Mucosa of stomach (tissue), 1 donor: ENCODE data around the gene METAP2.
"Not testable (repeated sequence)": the region's sequence is repeated elsewhere in the genome, so short reads cannot be mapped to it uniquely, and the experiment has no call there.

Source experiments
- H3K27me3 ChIP-seq: one replicate; pipeline ENCODE4 v1.7.0; 2013; ENCODE audit warnings: mild to moderate bottlenecking, low read length; ENCODE audit not compliant: control insufficient read depth, insufficient read depth
- H3K36me3 ChIP-seq: one replicate; pipeline ENCODE4 v1.7.0; 2013; ENCODE audit warnings: low read length; ENCODE audit not compliant: control insufficient read depth, insufficient read depth
- H3K4me1 ChIP-seq: one replicate; pipeline ENCODE4 v1.7.0; 2013; ENCODE audit warnings: mild to moderate bottlenecking, low read length; ENCODE audit not compliant: control insufficient read depth, insufficient read depth
- H3K4me3 ChIP-seq: one replicate; pipeline ENCODE4 v1.7.0; 2013; ENCODE audit warnings: low read length
- H3K9ac ChIP-seq: one replicate; pipeline ENCODE4 v1.7.0; 2013; ENCODE audit warnings: mild to moderate bottlenecking, low read length, moderate library complexity
- H3K9me3 ChIP-seq: one replicate; pipeline ENCODE4 v1.7.0; 2013; ENCODE audit warnings: mild to moderate bottlenecking, low read length, moderate library complexity; ENCODE audit not compliant: control insufficient read depth
- donor health status: Pancreatic carcinoma.

METAP2 gene

GRCh38 chr12:95465275-95465674 is 8.7 kb upstream of the METAP2 start:
- Histone ChIP-seq H3K27me3 (no peaks in the 10 kb centered on the region), H3K9me3 (no peaks in the 10 kb centered on the region), H3K4me3 (no peak overlapping the region), H3K4me1 (no peaks in the 10 kb centered on the region), H3K9ac (no peak overlapping the region), H3K36me3 (no peaks in the 10 kb centered on the region)

DNA sequence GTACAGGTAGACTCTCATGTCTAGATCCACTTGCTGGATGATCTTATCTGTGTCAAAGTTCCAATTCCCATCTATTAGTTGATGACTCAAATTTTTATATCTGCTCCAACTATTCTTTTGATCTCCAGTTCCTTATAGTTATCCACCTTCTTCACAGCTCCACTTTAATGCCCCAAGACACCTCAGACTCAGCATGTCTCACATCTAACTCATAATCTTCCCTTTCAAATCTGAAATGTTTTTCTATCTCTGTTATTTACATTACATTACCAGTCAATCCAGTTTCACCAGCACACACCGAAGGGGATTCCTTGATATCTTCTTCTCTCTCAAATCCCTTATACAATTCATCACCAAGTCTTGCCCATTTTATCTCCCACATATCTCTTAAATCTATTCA is 3.7 kb upstream of the METAP2 start:
- Histone ChIP-seq H3K36me3 (no peaks in the 10 kb centered on the region), H3K4me1 (no peaks in the 10 kb centered on the region), H3K9me3 (no peaks in the 10 kb centered on the region), H3K4me3 (no peak overlapping the region), H3K9ac (no peak overlapping the region), H3K27me3 (no peaks in the 10 kb centered on the region)

- Histone ChIP-seq H3K9me3 (no peaks in the 10 kb centered on the region), H3K4me1 (no peaks in the 10 kb centered on the region), H3K9ac (peak overlapping the region; percentile 99), H3K36me3 (no peaks in the 10 kb centered on the region), H3K4me3 (peak overlapping the region; percentile 99), H3K27me3 (no peaks in the 10 kb centered on the region)
Measured at GRCh38 chr12:95473231-95473883, 595 bp upstream of the METAP2 start.

DNA sequence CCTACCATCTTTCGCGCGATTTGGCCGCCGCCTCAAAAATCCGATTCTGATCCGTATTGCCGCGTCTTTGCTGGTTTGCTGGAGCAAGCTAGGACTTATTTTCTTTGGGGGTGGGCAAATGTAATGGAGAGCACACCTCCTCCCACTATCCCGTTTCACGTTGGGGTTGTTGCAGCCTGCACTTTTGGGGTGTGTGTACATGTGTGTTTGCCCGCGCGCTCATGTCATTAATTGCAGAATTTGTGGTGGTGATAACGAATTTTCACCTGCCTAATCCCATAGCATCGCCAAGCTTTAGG is 657 bp downstream of the METAP2 start:
- no peaks in the 10 kb centered on the region for H3K4me1 ChIP-seq

GRCh38 chr12:95480230-95480629 is 6.3 kb downstream of the METAP2 start:
- Histone ChIP-seq H3K9me3 (no peaks in the 10 kb centered on the region), H3K4me3 (no peak overlapping the region), H3K9ac (no peak overlapping the region), H3K4me1 (peaks cover 4% of the 10 kb centered on the region), H3K27me3 (no peaks in the 10 kb centered on the region), H3K36me3 (no peaks in the 10 kb centered on the region)

More for the DNA sequence above, 657 bp downstream of the METAP2 start:
- Histone ChIP-seq H3K4me3 (peak overlapping the region; percentile 99), H3K27me3 (no peaks in the 10 kb centered on the region), H3K9me3 (no peaks in the 10 kb centered on the region), H3K9ac (peak overlapping the region; percentile 99), H3K36me3 (no peaks in the 10 kb centered on the region)

- Histone ChIP-seq H3K4me3 (no peak overlapping the region), H3K36me3 (no peaks in the 10 kb centered on the region), H3K9ac (no peak overlapping the region), H3K27me3 (no peaks in the 10 kb centered on the region), H3K4me1 (peaks cover 4% of the 10 kb centered on the region), H3K9me3 (no peaks in the 10 kb centered on the region)
Measured at GRCh38 chr12:95481072-95481471, 7.1 kb downstream of the METAP2 start.

DNA sequence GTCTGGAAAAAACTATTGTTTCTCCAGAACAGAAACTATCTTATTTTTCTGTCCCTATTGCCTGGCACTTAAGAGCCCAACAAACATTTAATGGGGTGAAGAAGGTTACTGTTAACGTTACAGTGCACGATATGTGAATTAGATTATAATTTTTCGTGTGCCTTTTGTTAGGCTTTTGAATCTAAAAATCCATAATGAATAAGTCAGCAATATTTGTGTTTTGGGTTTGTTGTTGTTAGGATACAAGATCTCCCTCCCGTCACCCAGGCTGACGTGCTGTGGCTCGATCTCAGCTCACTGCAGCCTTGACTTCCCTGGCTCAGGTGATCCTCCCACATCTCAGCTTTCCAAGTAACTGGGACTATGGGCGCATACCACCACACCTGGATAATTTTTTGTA is 7.9 kb downstream of the METAP2 start:
- H3K9me3 ChIP-seq: no peaks in the 10 kb centered on the region
- H3K9ac ChIP-seq: no peak overlapping the region
- H3K4me1 ChIP-seq: peaks cover 4% of the 10 kb centered on the region
- H3K4me3 ChIP-seq: no peak overlapping the region
- no peaks in the 10 kb centered on the region for H3K27me3 ChIP-seq
- H3K36me3 ChIP-seq: no peaks in the 10 kb centered on the region

- not testable (repeated sequence) for H3K9ac ChIP-seq, H3K27me3 ChIP-seq, H3K4me1 ChIP-seq, H3K4me3 ChIP-seq, H3K9me3 ChIP-seq, H3K36me3 ChIP-seq
Measured at GRCh38 chr12:95482564-95482963, 8.6 kb downstream of the METAP2 start.

- Histone ChIP-seq H3K9me3 (no peaks in the 10 kb centered on the region), H3K36me3 (no peaks in the 10 kb centered on the region), H3K4me3 (no peak overlapping the region), H3K27me3 (no peaks in the 10 kb centered on the region), H3K4me1 (peaks cover 4% of the 10 kb centered on the region), H3K9ac (no peak overlapping the region)
Measured at GRCh38 chr12:95484524-95484923, 10.6 kb downstream of the METAP2 start.

DNA sequence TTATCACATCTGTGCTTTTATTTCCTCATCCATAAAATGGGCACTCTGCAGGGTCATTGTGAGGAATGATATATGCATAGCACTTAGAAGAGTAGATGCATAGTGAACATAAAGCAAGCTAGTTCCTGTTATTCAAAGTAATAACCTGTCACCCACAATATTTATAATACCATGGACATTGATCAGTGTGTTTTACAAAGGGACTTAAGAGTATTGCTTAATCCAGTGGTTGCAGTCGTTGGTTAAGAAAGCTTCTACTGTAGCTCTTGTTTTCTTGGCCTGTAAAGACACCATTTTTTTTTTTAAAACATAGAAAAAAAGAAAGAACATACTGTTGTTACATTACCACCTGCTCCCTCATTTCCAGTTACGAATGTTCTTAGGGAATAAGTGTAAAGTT is 13.1 kb downstream of the METAP2 start:
- H3K4me1 ChIP-seq: peaks cover 4% of the 10 kb centered on the region
- H3K27me3 ChIP-seq: no peaks in the 10 kb centered on the region
- no peak overlapping the region for H3K4me3 ChIP-seq
- no peaks in the 10 kb centered on the region for H3K9me3 ChIP-seq
- H3K9ac ChIP-seq: no peak overlapping the region
- no peaks in the 10 kb centered on the region for H3K36me3 ChIP-seq

DNA sequence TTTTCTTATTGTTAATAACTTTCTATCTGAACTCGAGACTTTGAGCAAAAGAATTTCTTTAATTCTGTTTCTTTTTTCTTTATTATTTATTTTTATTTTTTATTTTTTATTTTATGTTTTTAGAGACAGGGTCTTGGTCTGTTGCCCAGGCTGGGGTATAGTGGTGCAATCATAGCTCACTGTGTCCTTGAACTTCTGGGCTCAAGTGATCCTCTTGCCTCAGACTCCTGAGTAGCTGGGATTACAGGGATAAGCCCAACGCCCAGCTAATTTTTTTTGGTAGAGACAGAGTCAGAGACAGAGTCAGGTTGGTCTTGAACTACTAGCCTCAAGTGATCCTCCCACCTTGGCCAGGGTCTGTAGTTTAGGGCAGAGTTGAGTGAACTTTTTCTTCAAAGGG is 18.5 kb downstream of the METAP2 start:
- H3K9ac ChIP-seq: no peak overlapping the region
- no peaks in the 10 kb centered on the region for H3K27me3 ChIP-seq
- no peaks in the 10 kb centered on the region for H3K36me3 ChIP-seq
- H3K4me3 ChIP-seq: no peak overlapping the region
- no peaks in the 10 kb centered on the region for H3K4me1 ChIP-seq
- no peaks in the 10 kb centered on the region for H3K9me3 ChIP-seq

DNA sequence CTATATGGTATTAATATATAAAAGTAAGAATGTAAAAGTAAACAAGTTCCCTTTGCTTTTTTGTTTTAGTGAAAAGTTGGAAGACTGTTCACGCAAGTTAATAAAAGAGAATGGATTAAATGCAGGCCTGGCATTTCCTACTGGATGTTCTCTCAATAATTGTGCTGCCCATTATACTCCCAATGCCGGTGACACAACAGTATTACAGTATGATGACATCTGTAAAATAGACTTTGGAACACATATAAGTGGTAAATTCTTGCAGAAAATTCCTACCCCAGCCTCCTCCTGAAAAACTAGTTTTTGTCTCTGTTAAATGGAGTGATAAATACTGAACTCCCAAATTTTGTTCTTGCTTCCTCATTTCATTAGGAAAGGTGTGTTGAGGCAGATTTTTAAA is 20.9 kb downstream of the METAP2 start:
- no peaks in the 10 kb centered on the region for H3K4me1 ChIP-seq
- H3K27me3 ChIP-seq: no peaks in the 10 kb centered on the region
- H3K9me3 ChIP-seq: no peaks in the 10 kb centered on the region
- H3K4me3 ChIP-seq: no peak overlapping the region
- no peak overlapping the region for H3K9ac ChIP-seq
- H3K36me3 ChIP-seq: no peaks in the 10 kb centered on the region

DNA sequence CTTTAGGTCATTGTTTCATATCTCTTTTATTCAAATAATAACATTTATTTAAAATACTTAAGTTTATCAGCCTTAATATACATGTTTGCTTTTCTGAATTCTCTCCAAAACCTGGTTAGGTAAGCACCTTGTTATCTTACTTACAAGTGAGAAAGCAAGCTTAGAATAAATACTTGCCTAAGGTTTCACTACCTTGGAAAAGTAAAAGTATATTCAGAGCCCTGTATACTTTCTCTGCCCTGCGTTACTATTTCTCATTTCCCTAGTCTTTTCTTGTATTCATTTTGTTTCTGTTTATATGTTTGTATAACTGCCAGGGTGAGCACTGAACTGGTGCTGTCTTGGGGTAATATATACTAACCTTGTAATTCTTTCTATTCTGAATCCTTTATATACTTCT is 21.5 kb downstream of the METAP2 start:
- Histone ChIP-seq H3K4me3 (no peak overlapping the region), H3K4me1 (no peaks in the 10 kb centered on the region), H3K27me3 (no peaks in the 10 kb centered on the region), H3K9ac (no peak overlapping the region), H3K9me3 (no peaks in the 10 kb centered on the region), H3K36me3 (no peaks in the 10 kb centered on the region)
